KMS-11 (cell line): ENCODE measurements around the gene MCRIP2.
A peak's percentile ranks its signal among the peaks of the same experiment; 100 is the strongest.

Source experiments
- H2AFZ ChIP-seq: fragments of 200-600 bp; sonication (generic); 2 replicates; pipeline ENCODE4 v1.6.1; 2016; ENCODE audit warnings: antibody characterized with exemption, mixed run types, low read depth
- H3K27ac ChIP-seq: fragments of 200-600 bp; sonication (generic); 2 replicates; pipeline ENCODE4 v1.6.1; 2016; ENCODE audit warnings: mild to moderate bottlenecking, mixed run types
- H3K27me3 ChIP-seq: fragments of 200-600 bp; sonication (generic); 2 replicates; pipeline ENCODE4 v1.6.1; 2017; ENCODE audit warnings: mild to moderate bottlenecking, low read depth, mixed run types, moderate library complexity; ENCODE audit not compliant: insufficient read depth
- H3K36me3 ChIP-seq: fragments of 200-600 bp; sonication (generic); 2 replicates; pipeline ENCODE4 v1.6.1; 2017; ENCODE audit warnings: mild to moderate bottlenecking, mixed run types; ENCODE audit not compliant: insufficient read depth
- H3K4me1 ChIP-seq: fragments of 200-600 bp; sonication (generic); 2 replicates; pipeline ENCODE4 v1.6.1; 2016; ENCODE audit warnings: mild to moderate bottlenecking, low read depth, mixed run types; ENCODE audit not compliant: poor library complexity, severe bottlenecking
- H3K4me2 ChIP-seq: fragments of 200-600 bp; sonication (generic); 2 replicates; pipeline ENCODE4 v1.7.0; 2016; ENCODE audit warnings: mild to moderate bottlenecking, mixed run types
- H3K4me3 ChIP-seq: fragments of 200-600 bp; sonication (generic); IDR thresholded peaks from 2 replicates; pipeline ENCODE4 v1.6.1; 2017; ENCODE audit warnings: low read depth, low read length, mixed read lengths; ENCODE audit not compliant: insufficient read depth
- H3K79me2 ChIP-seq: fragments of 200-600 bp; sonication (generic); 2 replicates; pipeline ENCODE4 v1.6.1; 2016; ENCODE audit warnings: low read depth, mixed run types; ENCODE audit not compliant: insufficient read depth
- H3K9ac ChIP-seq: fragments of 200-600 bp; sonication (generic); 2 replicates; pipeline ENCODE4 v1.6.1; 2016; ENCODE audit warnings: mild to moderate bottlenecking, mixed run types
- H4K20me1 ChIP-seq: fragments of 200-600 bp; sonication (generic); 2 replicates; pipeline ENCODE4 v1.6.1; 2016; ENCODE audit warnings: mild to moderate bottlenecking, mixed run types; ENCODE audit not compliant: insufficient read depth
- TF ChIP-seq, protein P1 (sequence below): fragments of 200-600 bp; sonication (generic); conservative IDR thresholded peaks from 2 replicates; pipeline ENCODE4 v1.6.1; 2017; ENCODE audit warnings: low read depth, mild to moderate bottlenecking, antibody characterized with exemption, low read length, moderate library complexity, mixed read lengths

The MCRIP2 gene

DNA sequence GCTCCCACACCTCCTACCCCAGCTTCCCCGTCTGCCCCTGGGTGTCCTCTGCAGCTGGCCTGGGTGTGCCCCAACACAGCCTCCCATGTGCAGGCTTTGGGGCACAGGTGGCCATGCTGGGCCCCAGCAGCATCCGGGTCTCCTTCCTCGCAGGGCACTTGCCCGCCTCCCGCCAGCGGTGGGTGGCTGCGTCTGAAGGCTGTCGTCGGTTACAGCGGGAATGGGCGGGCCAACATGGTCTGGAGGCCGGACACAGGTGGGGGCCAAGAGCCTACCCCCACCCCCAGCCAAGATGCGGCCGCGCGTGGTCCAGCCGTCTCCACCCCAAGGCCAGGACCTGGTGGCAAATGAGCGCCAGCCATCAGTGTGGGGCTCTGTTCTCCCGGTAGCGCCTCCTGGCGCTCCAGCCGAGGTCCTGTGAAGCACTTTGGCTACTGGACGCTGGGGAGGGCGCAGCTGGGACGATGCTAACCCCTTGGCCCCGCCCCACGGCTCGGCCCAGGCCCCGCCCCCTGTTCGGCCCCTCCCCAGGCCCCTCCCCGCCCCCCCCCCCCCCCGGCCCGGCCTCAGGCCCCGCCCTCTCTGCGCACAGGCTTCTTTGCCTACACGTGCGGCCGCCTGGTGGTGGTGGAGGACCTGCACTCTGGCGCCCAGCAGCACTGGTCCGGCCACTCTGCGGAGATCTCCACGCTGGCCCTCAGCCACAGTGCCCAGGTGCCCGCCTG, 19.0 kb downstream of the MCRIP2 start:
- TF ChIP-seq, protein P1, sequence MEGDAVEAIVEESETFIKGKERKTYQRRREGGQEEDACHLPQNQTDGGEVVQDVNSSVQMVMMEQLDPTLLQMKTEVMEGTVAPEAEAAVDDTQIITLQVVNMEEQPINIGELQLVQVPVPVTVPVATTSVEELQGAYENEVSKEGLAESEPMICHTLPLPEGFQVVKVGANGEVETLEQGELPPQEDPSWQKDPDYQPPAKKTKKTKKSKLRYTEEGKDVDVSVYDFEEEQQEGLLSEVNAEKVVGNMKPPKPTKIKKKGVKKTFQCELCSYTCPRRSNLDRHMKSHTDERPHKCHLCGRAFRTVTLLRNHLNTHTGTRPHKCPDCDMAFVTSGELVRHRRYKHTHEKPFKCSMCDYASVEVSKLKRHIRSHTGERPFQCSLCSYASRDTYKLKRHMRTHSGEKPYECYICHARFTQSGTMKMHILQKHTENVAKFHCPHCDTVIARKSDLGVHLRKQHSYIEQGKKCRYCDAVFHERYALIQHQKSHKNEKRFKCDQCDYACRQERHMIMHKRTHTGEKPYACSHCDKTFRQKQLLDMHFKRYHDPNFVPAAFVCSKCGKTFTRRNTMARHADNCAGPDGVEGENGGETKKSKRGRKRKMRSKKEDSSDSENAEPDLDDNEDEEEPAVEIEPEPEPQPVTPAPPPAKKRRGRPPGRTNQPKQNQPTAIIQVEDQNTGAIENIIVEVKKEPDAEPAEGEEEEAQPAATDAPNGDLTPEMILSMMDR: no peak; the same call in 1 of the 2 replicates
- Histone ChIP-seq H3K4me1 (peaks cover 20% of the 10 kb centered on the region), H3K27ac (peak overlapping the region; percentile 50), H4K20me1 (no peaks in the 10 kb centered on the region), H3K4me2 (peak overlapping the region; percentile 55), H3K27me3 (no peaks in the 10 kb centered on the region), H3K9ac (peak overlapping the region; percentile 43; the same call in 1 of the 2 replicates), H2AFZ (peak overlapping the region; percentile 49; the same call in 1 of the 2 replicates), H3K36me3 (no peaks in the 10 kb centered on the region), H3K79me2 (no peaks in the 10 kb centered on the region), H3K4me3 (no peak overlapping the region)

DNA sequence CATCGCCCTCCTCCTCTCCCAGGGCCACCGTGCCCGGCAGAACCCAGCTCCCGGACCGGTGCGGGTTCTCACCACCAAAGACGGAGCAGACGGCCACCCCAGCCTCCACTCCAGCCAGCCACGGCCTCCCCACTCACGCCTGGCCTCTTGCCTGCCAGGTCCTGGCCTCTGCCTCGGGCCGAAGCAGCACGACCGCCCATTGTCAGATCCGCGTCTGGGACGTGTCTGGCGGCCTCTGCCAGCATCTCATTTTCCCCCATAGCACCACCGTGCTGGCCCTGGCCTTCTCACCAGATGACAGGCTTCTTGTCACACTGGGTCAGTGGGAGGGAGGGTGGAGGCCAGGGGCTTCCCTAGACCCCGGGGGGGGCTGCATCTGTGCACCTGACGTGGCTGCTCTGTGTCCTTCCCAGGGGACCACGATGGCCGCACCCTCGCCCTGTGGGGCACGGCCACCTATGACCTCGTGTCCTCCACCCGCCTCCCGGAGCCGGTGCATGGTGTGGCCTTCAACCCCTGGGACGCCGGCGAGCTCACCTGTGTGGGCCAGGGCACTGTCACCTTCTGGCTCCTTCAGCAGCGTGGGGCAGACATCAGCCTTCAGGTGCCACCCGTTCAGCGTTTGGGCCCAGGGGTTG, 19.7 kb downstream of the MCRIP2 start:
- Histone ChIP-seq H3K27me3 (no peaks in the 10 kb centered on the region), H3K79me2 (no peaks in the 10 kb centered on the region), H3K4me3 (no peak overlapping the region), H3K4me2 (peak overlapping the region; percentile 49), H3K9ac (no peak overlapping the region), H2AFZ (peak overlapping the region; percentile 27; the same call in 1 of the 2 replicates), H3K36me3 (no peaks in the 10 kb centered on the region), H3K27ac (no peak overlapping the region), H4K20me1 (no peaks in the 10 kb centered on the region), H3K4me1 (peaks cover 20% of the 10 kb centered on the region)
- TF ChIP-seq, protein P1: peak; percentile 30; the same call in 1 of the 2 replicates

DNA sequence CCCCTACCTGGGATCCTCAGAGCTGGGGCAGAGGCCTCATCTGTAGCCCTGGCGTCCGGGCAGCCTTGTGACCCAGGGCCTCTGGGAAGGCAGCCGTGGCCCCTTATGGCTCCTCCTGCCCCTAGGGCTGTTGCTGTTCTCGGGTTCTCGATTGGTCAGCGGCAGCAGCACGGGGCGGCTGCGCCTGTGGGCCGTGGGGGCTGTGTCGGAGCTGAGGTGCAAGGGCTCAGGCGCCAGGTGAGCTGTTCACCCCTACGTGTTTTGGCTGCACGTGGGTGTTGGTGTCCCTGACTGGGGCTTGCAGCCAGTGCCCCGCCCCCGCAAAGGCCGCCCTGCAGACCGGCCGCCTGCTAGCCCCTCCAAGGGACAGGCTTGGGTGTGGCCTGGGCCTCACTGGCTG, 20.5 kb downstream of the MCRIP2 start:
- H2AFZ ChIP-seq: no peak overlapping the region
- no peak overlapping the region for H3K27ac ChIP-seq
- TF ChIP-seq, protein P1: no peak
- H3K36me3 ChIP-seq: no peaks in the 10 kb centered on the region
- peaks cover 20% of the 10 kb centered on the region for H3K4me1 ChIP-seq
- H4K20me1 ChIP-seq: no peaks in the 10 kb centered on the region
- no peak overlapping the region for H3K4me2 ChIP-seq
- no peak overlapping the region for H3K9ac ChIP-seq
- H3K79me2 ChIP-seq: no peaks in the 10 kb centered on the region
- H3K27me3 ChIP-seq: no peaks in the 10 kb centered on the region
- no peak overlapping the region for H3K4me3 ChIP-seq

DNA sequence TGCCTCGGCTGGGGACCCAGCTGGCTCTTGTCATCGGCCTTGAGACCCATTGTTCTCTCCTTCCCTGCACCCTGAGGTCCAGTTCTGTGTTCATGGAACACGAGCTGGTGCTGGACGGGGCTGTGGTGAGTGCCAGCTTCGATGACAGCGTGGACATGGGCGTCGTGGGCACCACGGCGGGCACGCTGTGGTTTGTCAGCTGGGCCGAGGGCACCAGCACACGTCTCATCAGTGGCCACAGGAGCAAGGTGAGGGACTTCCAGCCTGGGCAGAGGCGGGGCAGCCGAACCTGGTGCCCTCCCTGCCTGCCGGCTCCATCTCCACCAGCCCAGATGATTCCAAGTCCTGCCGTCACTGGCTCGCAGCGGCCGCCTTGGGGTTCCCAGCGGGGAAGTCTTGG, 21.0 kb downstream of the MCRIP2 start:
- Histone ChIP-seq H3K27ac (no peak overlapping the region), H3K36me3 (no peaks in the 10 kb centered on the region), H2AFZ (no peak overlapping the region)

More for the DNA sequence above, 21.0 kb downstream of the MCRIP2 start:
- Histone ChIP-seq H3K4me1 (peaks cover 24% of the 10 kb centered on the region), H3K4me2 (no peak overlapping the region), H3K27me3 (no peaks in the 10 kb centered on the region), H3K79me2 (no peaks in the 10 kb centered on the region), H3K4me3 (no peak overlapping the region), H3K9ac (no peak overlapping the region), H4K20me1 (no peaks in the 10 kb centered on the region)
- TF ChIP-seq, protein P1: no peak
